Cardiac muscle cell (in vitro differentiated cells and primary cell): ENCODE measurements around the gene CFAP77. TPM values are rescaled to one million over a fixed set of nuclear protein-coding genes. Genes with fewer than 3 reads are reported as not detected.

Source experiments
- DNase-seq, 2 donors: peaks; one replicate each; pipeline versions ENCODE4 v3.0.0 to v3.0.0-alpha.2; 2010 to 2017; ENCODE audit warnings: low read depth in 1 of 2, low spot score in 1 of 2
- H3K27ac ChIP-seq: fragments of 200-600 bp; sonication (generic); 2 replicates; pipeline ENCODE4 v1.5.1; 2016
- H3K27me3 ChIP-seq: fragments of 200-600 bp; sonication (generic); 2 replicates; pipeline ENCODE4 v1.6.0; 2016; ENCODE audit warnings: control low read depth
- H3K36me3 ChIP-seq: fragments of 200-600 bp; sonication (generic); 2 replicates; pipeline ENCODE4 v1.5.1; 2016; ENCODE audit warnings: control low read depth
- H3K4me1 ChIP-seq: fragments of 200-600 bp; sonication (generic); 2 replicates; pipeline ENCODE4 v1.8.1; 2017; ENCODE audit warnings: low read depth, mild to moderate bottlenecking, mixed run types
- H3K4me3 ChIP-seq: fragments of 200-600 bp; sonication (generic); 2 replicates; pipeline ENCODE4 v1.5.1; 2016; ENCODE audit warnings: mild to moderate bottlenecking
- H3K9me3 ChIP-seq: fragments of 200-600 bp; sonication (generic); 2 replicates; pipeline ENCODE4 v1.5.1; 2017; ENCODE audit warnings: low read depth, mild to moderate bottlenecking, control low read depth
- polyA plus RNA-seq: library from polyadenylated mRNA; unstranded; fragments of >200 nt; fragmentation: Nextera tagmentation; extraction: Ambion mirVana; gene quantifications from 2 replicates; pipeline ENCODE4 v1.2.1, GENCODE V29; 2016
- total RNA-seq: library from RNA; depleted of rRNA; stranded (reverse); fragments of >200 nt; gene quantifications from 2 replicates; pipeline ENCODE4 v1.2.3, GENCODE V29; 2016
- TF ChIP-seq, protein P1 (sequence below): IDR thresholded peaks from 2 replicates; pipeline ENCODE4 v1.5.1; 2012; ENCODE audit warnings: low read depth, mild to moderate bottlenecking, low read length

Gene CFAP77
- total and polyA plus RNA-seq, 2 experiments from 2014 or later, result 0.46 to 1.5 TPM

DNA sequence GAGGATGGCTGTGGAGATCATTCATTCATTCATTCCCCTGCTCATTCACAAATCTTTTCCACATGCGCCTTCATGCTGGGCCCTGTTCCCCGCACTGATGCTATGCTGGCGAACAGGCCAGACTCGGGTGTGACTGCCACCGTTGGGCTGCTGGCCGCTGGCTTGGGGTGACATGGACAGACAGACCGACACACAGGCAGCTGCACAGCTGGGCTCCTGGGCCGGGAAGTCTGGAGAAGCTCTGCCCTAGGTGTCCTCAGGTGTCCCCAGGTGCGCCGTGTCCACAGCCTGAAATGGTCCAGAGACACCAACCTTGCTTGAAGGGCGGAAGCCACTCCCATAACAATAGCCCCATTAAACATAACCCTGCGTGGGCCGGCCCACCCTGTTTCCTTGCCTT is 137.4 kb downstream of the CFAP77 start:
- Histone ChIP-seq H3K9me3 (no peaks in the 10 kb centered on the region), H3K4me3 (no peak overlapping the region), H3K4me1 (peaks cover 7% of the 10 kb centered on the region), H3K27me3 (no peaks in the 10 kb centered on the region), H3K27ac (no peak overlapping the region), H3K36me3 (no peaks in the 10 kb centered on the region)
- TF ChIP-seq, protein P1, sequence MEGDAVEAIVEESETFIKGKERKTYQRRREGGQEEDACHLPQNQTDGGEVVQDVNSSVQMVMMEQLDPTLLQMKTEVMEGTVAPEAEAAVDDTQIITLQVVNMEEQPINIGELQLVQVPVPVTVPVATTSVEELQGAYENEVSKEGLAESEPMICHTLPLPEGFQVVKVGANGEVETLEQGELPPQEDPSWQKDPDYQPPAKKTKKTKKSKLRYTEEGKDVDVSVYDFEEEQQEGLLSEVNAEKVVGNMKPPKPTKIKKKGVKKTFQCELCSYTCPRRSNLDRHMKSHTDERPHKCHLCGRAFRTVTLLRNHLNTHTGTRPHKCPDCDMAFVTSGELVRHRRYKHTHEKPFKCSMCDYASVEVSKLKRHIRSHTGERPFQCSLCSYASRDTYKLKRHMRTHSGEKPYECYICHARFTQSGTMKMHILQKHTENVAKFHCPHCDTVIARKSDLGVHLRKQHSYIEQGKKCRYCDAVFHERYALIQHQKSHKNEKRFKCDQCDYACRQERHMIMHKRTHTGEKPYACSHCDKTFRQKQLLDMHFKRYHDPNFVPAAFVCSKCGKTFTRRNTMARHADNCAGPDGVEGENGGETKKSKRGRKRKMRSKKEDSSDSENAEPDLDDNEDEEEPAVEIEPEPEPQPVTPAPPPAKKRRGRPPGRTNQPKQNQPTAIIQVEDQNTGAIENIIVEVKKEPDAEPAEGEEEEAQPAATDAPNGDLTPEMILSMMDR, result no peak
- no peak for DNase-seq

DNA sequence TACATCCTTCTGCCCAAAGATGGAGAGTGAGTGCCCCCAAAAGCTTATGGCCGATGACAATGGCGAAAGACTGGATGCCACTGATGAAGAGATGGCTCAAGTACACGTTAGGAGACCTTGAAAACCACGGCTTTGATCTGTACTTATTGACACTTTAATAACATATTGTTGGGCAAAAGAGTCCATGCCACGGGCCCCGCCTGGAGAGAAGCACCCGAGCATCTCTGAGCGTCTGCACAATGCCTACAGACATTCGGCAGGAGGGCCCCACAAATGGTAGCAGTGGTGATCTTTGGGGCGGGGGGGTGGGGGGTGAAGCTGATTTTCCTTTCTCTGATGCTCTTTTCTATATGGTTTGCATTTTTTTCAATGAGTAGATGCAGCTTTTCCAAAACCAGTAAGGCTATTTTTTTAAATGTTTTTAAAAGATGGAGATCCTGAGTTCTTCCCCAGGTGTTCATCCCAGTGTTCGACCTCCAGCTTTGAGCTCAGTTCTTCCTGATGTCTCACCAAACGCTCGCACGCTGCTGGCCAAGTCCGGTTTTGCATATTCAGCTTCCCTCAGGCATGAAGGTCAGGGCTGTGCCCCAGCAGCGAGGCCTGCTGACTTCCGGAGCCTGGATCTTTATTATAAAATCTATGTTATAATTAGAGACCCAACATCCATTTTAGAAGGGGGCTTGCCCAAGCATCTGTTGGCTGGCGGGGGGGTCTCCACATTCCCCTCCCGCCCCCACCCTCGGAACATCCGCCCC is 138.1 kb downstream of the CFAP77 start:
- no peak for DNase-seq
- TF ChIP-seq, protein P1, result no peak
- Histone ChIP-seq H3K36me3 (no peaks in the 10 kb centered on the region), H3K4me1 (peaks cover 7% of the 10 kb centered on the region), H3K27me3 (no peaks in the 10 kb centered on the region), H3K9me3 (no peaks in the 10 kb centered on the region), H3K4me3 (no peak overlapping the region), H3K27ac (no peak overlapping the region)

DNA sequence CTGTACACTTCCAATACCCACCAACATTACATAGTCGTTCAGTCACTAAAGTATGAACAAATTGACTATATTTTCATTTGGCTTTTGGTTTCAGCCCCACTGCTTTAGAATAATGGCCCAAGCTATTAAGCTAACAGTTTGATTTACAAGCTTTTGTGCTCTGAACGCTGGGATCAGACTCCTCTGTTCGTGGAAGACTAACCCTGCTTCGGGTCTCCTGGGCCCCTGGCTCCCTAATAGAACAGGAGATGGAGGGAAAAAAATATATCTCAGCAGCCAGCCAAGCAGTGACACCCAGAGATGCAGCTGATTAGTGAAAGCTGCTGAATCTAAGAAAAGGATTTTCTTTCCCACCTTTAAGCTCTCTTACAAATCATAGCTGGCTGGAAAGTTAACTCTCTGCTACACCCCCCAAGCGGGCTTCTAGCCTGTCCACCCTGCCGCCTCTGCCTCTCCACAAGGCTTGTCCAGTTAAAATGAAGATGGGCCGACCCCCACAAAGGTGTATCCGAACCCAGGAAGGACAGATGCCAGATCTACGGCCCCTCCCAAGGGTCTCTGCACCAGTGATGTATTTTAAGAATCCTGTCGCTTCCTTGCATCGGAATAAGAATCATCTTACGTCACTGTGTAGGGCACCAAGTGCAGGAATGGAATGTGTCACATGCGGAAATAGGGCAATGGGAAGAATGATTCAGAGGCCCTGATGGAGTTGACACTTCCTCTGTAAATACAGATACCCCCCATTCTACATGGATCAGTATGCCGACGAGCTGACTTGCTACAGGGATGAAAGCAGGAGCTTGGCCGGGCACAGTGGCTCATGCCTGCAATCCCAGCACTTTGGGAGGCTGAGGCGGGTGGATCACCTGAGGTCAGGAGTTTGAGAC is 139.0 kb downstream of the CFAP77 start:
- Histone ChIP-seq H3K4me3 (no peak overlapping the region), H3K27me3 (no peaks in the 10 kb centered on the region), H3K9me3 (no peaks in the 10 kb centered on the region), H3K36me3 (no peaks in the 10 kb centered on the region), H3K27ac (no peak overlapping the region), H3K4me1 (peaks cover 7% of the 10 kb centered on the region)
- TF ChIP-seq, protein P1, result no peak
- peak in 1 of 2 donors; percentile 24 for DNase-seq

DNA sequence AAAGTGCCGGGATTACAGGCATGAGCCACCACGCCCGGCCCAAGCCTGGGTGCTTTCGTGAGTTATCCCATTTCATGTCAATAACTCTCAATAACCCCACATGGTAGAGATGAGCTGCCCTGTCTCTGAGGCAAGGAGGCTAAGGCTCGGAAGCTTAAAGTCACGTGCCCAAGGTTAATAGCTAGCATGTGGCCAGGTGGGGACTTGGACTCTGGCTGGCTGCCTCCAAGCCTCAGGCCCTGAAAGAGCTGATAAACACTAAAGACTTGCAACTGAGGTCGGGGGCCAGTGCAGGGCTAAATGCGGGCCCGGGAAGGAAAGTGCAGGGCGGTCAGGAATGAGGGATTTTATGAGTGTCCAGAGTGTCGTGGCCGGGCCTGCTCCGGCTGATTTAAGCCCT is 141.5 kb downstream of the CFAP77 start:
- Histone ChIP-seq H3K27me3 (no peaks in the 10 kb centered on the region), H3K27ac (no peak overlapping the region), H3K4me3 (no peak overlapping the region), H3K4me1 (peaks cover 6% of the 10 kb centered on the region), H3K36me3 (no peaks in the 10 kb centered on the region), H3K9me3 (no peaks in the 10 kb centered on the region)
- TF ChIP-seq, protein P1, result no peak
- no peak for DNase-seq

DNA sequence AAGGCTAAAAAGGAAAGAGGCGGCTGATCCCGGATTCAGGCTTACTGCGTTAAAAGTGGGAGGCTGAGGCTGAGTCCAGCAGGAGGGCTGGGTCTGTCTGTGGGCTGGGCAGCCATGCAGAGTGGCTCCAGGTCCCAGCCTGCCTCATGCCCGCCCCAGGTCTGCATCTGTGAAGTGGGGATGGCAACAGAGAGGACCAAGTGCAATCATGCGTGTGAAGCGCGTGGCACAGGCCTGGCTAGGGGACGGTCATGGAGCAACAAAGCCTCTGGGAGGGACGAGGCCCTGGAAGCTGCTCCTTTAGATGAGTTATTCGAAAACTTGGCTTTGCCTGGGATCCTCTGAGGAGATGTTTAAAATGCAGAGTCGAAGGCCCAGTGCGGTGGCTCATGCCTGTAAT is 142.0 kb downstream of the CFAP77 start:
- H3K27me3 ChIP-seq, result no peaks in the 10 kb centered on the region
- DNase-seq, result no peak
- H3K9me3 ChIP-seq, result no peaks in the 10 kb centered on the region
- H3K4me3 ChIP-seq, result no peak overlapping the region
- peaks cover 4% of the 10 kb centered on the region for H3K4me1 ChIP-seq
- TF ChIP-seq, protein P1, result no peak
- H3K36me3 ChIP-seq, result no peaks in the 10 kb centered on the region
- H3K27ac ChIP-seq, result no peak overlapping the region
